GM03348 (cell line): ENCODE results near the gene ASRGL1.

Experiments
- DNase-seq: peaks from one replicate; pipeline ENCODE4 v3.0.0; 2012; ENCODE audit warnings: low spot score

ASRGL1 gene

DNA sequence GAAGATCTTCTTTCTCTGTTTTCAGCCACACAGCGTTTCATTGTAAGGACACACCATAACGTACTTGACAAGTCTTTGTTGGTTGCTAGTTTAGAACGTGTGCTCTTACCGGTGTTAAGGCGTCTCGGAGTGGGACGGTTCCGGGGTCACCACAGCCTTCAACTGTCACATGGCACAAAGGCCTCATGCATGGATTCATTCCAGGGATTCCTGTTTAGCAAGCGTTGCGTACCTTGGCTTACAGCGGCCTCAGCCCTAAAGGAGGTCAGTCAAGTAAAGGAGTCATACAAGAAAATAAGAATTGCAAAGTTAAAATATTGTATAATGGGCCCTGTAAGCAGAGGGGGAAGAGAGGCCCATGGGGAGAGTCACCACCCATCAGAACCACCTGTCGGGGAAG lies 79.3 kb downstream of the ASRGL1 start:
- DNase-seq = no peak

DNA sequence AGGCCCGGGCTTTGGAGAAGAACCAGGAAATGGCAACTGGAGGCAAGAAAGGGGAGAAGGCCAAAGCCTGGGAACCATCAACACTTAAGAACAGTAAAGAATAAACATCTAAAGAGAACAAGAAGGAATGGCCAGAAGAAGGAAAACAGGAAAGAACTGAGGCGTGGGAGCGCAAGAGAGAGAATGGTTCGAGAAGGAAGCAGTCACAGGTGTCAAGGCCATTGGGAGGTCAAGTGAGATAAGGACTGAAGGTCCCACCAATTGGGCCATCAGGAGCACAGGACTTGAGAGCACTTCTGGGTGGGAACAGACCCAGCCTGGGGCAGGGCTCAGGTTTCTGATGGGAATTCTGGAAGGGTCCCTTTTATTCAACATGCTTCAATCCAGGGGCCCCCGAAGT lies 80.9 kb downstream of the ASRGL1 start:
- no peak for DNase-seq

DNA sequence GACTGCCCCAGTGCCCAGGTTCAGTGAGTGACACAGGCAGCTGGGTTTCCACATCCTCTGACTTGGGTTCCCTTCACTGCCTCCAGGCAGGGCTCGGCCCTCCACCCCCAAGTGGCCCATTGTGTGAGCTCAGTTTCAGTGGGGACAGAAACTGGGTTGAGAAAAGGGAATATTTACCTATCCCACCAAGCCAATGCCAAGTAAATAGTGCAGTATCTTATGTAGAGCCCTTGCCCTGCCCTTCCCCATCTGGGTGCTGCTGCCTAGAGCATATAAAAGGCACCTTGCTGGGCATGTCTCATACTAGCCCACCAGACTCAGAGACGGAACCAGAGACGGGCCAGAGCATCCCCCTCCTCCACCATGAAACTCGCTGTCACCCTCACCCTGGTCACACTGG lies 81.5 kb downstream of the ASRGL1 start, which contains the start of gene SCGB1A1:
SCGB1A1 (plus strand) TSS at position 301 of the 400 bp plus-strand sequence; CDS start at position 364, 63 bp downstream.
- DNase-seq = no peak

DNA sequence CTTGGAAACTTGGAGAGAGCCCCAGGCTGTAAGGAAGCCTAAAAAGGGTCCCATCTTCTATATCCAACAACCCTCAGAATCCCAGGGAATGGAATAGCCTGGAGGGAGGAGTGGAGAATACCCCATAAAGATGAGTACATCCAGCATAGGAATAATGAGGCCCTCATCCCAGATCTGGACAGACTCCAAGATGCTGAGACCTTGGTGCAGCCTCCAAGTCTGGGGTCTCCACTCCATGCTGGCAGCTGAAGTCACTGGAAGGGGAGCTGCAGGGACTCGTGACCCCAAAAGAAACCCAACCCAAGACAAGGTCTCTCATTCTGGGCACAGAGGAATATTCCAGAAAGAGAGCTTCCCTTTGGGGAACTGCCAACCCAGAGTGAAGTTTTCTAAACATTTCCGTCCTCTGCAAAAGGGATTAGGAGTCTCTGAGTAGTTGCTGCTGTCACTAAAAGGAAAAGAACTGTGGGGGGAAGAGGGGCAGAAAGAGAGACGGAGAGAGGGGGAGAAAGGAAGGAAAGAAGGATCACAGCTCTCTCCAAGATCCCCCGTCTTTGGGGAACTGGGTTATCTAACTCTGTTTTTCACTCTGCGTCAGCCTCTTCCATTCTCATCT lies 82.2 kb downstream of the ASRGL1 start:
- no peak for DNase-seq

DNA sequence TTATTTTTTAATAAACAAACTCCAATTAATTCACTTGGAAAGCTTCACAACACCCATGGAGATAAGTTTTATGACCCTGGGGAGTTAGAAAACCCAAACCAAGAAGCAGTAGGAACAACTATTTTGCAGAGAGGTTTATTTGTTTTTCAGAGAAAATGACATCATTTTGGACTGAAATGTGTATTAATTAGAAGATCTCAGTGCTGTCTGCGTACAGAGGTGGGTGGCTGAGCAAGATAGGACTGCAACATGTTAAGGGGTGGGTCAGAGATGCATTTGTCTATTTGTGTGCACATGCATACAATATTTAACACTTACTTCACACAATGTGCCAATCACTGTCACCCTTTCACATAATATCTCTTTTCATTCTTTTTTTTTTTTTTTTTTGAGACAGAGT lies 82.7 kb downstream of the ASRGL1 start:
- no peak for DNase-seq

DNA sequence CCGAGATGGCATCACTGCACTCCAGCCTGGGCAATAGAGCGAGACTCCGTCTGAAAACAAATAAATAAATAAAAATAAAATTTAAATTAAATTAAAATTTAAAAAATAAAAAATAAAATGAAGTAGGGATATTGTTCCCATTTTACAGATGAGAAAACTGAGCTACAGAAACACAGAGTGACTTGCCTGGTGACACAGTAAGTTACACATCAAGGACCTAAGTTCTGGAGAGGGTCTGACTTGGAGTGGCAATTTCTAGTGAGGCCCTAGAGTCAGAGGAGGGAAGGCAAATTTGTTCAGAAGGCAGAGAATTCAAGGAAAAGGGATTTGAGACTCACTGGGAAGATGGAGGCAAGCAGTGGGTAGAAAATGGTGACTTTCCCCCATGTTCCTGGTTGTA lies 83.6 kb downstream of the ASRGL1 start:
- DNase-seq = no peak

DNA sequence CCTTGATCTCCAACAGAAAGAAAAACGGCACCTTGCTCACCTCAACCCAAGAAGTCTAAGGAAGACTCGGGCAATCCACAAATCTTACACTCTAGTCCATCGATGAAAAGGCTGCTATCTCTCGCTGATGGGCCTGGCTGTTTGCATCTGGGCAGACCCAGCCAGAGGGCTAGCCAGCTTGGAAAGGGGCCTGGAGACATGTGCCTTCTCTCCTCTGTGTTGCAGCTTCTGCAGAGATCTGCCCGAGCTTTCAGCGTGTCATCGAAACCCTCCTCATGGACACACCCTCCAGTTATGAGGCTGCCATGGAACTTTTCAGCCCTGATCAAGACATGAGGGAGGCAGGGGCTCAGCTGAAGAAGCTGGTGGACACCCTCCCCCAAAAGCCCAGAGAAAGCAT lies 84.7 kb downstream of the ASRGL1 start:
- no peak for DNase-seq

DNA sequence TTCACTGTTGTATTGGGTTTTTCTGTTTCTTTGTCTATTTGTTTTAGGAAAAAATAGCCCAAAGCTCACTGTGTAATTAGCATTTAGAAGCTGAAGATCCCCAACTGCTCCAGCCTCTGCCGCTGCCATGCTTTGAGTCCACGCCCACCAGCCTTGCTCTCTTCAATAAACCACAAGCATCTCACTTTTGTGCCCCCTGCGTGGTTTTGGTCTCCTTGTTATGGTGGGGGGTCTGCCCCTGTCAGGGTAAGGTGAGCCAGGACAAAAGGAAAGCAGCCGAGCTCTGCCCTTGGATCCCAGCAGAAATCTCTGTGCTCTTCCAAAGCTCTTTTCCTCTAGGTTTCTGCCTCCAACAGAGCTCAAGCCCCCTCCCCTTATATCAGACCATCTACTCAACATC lies 85.8 kb downstream of the ASRGL1 start:
- no peak for DNase-seq

DNA sequence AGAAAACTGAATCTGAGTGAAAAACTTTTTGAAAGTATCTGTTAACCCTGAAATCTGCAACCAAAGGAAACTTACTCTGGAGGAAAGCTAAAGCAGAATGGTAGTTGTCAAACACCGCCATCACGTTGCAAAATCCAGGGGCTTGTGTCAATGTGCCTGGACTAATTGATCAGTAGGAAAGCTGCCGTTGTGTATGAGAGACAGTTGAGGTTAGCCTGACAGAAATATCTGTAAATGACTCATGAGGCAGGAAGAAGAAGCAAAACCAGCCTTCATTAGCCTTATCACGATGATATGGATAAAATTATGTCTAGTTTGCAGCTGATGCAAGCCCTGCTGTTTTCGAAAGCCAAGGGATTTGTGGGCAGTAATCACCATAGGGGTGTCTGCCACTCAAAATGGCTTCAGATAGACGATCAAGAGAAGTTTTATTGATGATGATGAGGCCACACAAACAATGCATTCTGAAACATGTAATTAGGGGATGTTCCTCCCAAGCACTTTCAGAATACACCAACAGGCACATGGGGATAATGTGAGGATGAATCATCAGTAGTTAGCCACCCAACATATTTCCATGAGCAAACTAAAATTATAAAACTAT lies 90.5 kb downstream of the ASRGL1 start:
- peak; percentile 65 for DNase-seq

DNA sequence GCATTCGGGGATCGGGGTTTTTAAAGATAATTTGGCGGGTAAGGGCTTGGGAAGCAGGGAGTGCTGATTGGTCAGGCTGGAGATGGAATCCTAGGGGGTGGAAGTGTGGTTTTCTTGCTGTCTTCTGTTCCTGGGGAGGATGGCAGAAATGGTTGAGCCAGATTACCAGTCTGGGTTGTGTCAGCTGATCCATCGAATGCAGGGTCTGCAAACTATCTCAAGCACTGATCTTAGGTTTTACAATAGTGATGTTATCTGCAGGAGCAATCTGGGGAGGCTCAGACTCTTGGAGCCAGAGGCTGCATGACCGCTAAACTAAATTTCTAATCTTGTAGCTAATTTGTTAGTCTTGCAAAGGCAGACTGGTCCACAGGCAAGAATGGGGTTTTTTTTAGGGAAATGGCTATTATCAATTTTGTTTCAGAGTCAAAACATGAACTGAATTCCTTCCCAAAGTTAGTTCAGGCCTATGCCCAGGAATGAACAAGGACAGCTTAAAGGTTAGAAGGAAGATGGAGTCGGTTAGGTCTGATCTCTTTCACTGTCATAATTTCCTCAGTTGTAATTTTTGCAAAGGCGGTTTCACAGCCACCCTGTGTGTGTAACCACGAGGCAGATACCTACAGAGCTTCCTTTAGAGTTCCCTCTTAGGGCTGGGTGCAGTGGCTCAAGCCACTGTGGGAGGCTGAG lies 91.8 kb downstream of the ASRGL1 start:
- no peak for DNase-seq

DNA sequence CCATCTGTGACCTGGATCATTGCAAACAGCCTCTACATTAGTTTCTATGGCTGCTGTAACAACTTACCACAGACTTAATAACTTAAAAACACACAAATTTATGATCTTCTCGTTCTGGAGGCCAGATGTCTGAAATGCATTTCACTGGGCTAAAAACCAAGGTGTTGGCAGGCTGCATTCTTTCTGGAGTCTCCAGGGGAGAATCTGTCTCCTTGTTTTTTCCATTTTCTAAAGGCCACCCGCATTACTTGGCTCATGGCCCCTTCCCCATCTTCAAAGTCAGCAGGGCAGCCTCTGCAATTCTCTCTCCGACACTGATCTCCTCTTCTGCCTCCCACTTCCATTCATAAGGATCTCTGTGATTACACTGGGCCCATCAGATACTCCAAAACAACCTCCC lies 93.2 kb downstream of the ASRGL1 start:
- peak; percentile 45 for DNase-seq

DNA sequence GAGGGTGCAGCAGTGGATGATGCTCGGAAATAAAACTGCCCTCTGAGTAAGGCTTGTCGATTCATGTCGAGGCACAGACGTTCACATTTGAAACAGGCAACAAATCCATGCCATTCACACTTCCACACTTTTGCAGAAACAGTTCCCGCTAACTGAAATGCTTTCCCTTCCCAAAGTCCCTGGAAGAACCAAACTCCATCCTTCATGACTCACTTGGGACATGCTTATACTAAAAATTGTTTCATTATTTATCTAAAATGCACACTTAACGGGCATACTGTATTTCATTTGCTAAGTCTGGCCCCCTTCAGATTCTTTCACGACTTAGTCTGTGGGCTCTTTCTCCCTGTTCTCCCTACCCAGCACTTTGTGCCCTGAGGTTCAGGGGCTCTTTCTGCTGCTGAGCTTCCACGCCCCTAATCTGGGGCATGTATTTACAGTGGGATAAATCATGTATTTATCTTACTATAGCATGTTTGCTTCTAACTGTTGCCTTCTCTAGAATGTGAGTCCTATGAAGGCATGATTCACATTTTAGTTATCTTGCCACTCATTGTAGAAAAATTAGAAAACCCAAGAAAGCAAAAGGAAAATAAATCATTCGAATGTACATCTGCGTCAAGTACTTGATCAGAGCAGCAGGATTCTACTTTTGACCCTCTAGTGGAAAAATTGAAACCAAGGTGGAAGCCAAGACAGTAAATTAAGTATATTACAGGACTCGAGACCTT lies 94.1 kb downstream of the ASRGL1 start:
- peak; percentile 62 for DNase-seq

DNA sequence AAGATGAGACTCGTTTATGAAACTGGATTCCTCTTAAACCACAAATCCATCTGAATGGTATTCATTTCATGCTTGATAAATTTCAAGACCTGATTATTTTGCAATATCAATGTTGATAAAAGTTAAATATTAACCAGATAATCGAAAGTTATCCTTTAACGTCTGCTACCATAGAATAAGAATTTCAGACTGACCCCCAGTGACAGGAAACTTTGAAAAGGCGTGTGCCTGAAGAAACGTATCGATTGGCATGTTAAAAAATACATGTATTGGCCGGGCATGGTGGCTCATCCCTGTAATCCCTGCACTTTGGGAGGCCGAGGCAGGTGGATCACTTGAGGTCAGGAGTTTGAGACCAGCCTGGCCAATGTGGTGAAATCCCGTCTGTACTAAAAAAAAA lies 95.4 kb downstream of the ASRGL1 start:
- no peak for DNase-seq

DNA sequence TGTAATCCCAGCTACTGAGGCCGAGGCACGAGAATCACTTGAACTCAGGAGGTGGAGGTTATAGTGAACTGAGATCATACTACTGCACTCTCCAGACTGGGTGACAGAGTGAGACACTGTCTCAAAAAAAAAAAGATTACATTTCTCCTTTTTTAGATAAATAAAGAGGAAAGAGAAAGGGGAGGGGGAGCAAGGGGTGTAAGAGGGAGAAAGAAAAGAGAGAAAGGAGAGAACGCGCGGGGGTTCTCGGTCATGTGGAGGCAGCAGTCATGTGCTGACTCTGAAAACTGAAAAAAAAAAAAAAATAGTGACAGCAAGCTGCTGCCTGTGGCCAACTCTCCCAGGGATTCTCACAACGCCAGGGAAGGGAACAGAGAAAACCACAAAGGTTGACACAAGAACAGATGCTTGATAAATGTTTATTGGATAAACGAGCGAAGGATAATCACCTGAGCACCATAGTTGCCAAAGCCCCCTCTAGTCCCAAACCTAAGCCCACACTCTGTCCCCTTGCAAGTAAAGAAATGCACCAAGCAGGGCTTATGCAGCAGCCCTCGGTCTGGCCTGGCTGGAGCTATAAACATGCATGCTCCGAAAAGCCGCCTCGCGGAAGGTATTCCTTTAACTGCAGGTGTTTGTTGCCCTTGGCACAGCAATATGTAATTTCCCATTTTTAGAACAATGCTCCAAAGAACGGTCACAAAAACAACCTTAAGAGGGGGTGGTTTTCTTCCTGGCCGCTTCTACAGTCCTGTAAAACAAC lies 96.1 kb downstream of the ASRGL1 start:
- DNase-seq = no peak

DNA sequence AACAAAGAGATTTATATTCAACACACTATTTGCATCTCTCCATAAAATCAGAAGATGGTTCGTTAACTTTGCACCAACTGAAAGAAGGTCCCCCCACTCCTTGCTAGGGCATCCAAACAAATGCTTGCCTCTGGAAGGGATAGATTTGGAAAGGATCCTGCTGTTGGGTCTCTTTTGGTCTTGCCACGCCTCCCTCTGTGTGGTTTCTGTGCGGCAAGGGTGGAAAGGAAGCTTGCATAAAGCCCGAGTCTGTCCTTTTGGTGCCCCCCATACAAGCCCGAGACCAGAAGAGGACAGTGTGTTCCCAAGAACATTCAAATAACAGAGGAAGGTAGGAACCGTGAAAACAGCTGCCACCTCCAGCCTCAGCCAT lies 96.6 kb downstream of the ASRGL1 start:
- no peak for DNase-seq

DNA sequence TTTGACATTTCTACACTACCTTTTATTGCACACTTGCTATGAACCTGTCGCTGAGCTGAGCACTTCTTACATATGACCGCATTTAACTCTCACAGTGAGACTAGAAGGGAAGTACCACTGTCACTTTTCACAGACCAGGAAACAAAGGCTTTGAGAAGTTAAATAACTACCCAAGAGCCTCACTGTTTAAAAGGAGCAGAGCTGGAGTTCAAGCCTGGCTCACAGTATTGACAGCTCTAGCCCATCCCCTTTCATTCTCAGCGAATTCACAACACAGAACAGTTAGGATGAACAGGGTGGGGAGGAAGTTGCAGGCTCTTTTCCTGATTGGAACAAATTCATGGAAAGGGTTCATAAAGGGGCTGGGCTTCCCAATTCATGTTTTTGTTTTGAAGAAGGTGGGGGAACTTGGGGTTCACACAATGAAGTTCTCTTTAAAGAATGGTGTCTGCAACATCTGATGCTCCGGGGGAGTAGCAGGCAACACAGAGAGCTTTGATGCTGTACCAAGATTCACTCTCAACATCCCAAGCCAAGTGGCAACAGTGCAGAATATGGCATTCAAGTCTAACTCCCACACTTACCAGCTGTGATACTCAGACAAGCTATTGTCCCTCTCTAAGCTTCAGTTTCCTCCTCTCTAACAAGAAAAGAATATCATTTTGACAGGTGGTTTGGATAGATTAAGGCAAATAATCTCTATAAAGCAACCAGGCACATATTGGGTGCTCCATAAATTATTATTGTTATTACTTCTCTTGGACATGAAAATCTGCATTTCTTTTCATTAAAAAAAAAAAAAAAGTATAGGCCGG lies 98.8 kb downstream of the ASRGL1 start:
- no peak for DNase-seq

DNA sequence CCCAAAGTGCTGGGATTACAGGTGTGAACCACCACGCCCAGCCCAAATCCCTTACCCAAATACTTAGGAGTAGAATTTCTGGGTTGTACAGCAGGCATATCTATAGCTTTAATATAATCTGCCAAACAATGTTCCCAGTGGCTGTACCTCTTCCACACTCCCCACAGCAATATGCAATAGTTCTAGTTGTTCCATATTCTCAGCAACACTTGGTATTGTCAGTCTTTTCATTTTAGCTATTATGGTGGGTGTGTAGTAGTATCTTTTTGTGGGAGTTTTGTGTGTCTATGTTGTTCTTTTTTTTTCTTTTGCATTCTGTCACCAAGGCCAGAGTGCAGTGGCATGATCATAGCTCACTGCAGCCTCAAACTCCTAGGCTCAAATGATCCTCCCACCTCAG lies 100.4 kb downstream of the ASRGL1 start:
- DNase-seq = no peak

DNA sequence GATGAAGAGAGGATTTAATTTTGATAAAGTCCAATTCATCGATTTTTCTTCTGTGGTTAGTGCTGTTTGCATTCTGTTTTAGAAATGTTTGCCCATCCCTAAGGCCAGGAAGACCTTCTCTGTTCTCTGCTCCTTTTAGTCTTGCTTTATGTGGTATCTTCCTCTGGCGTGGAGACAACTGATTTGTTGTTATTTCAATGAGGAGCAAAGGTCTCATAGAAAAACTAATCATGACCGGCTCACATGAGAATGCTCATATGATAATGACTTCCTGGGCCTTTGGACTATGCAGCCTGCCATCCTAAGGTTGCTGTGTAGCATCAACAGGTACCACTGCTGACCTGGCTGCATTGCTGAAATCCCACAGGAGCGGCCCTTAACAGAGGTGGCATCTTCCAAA lies 101.4 kb downstream of the ASRGL1 start:
- no peak for DNase-seq

DNA sequence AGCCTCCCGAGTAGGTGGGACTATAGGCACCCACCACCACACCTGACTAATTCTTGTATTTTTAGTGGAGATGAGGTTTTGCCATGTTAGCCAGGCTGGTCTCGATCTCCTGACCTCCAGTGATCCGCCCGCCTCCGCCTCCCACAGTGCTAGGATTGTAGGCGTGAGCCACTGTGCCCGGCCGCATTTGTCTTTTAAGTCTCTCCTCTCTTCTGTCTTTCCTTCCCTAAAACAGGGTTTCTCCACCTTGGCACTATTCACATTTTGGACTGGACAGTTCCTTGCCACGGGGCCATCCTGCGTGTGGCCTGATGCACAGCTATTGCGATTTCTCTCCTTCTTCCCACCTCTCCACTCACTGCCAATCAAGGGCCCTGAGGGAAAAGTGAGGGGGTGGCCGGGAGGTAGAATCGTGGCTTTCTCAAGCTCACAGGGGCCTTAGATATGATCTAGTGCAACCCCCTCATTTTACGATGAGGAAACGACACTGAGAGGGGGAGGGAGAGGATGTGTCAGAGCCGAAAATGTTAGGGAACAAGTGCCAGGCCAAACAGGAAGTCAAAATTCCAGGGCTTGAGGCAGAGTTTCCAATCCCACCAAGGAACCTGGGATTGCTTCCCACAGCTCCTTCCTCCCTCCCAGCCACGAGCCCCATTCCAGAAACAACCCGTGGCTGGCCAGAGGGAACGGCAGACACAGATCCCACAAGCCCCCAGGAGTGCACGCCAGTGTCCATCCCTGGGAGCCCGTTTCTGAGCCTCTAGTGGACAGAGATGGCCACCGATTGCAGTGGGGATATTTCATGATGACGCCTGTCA lies 102.7 kb downstream of the ASRGL1 start:
- DNase-seq = peak; percentile 81
